GM19193 (cell line): ENCODE measurements around the gene DLL1.

Experiments used
- POLR2A ChIP-seq: IDR thresholded peaks from 4 replicates; pipeline ENCODE4 v1.6.1; 2011; ENCODE audit not compliant: insufficient read depth, insufficient read length; ENCODE audit errors: extremely low read depth

DLL1 gene

DNA sequence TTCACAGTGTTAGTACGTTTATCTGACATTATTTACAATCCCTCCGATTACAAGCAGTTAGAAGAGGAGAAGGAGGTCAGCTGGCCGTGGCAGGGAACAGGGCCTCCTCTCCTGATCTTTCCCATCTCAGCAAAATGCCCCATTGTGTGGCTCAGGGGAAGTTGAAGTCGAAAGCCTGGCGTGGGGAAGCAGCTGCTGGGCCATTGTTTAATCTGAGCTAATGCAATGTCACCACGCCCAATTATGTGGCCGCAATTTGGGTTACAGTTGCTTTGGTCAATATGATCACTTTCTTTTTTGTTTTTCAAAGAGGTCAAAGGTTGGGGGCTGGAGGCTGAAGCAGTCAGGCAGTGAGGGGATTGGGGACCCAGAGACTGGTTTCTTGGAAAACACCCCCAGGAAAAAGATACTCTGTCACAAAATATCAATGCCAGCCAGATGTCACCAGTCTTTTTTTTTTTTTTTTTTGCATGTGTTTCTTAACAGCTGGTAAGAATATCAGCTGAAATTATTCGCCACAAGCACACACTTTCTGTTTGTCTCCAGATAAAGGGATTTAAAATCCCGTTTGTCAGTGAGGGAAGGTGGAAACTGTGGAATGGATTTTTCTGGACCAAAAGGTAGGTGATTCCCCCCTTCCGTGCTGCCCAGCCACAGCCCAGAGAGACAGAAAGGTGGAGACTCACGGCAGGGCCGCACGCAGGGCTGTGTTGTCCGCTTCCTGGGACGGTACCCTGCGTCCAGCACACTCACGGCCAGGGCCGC is 24.6 kb downstream of the DLL1 start:
- no peak for TF ChIP-seq POLR2A

DNA sequence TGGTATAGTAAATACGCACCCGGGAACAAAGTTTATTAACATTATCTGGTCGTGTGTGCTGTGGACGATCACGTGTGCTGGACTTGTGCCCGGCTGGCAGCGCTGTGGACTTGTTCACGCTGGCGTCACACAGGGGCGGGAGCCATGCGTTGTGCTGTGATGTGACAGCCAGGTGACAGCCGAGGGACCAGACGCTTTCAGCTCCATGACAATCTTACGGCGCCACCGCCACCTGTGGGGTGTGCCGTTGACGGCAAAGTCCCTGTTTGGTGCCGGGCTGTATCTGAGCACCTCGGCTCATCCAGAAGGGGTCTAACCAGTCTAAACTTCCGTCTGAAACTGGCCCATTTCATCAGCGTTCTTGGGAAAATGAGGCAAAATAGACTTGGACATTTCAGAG is 25.2 kb downstream of the DLL1 start:
- no peak for TF ChIP-seq POLR2A

- no peak for TF ChIP-seq POLR2A
Measured at GRCh38 chr6:170264086-170264485, 26.8 kb downstream of the DLL1 start.

DNA sequence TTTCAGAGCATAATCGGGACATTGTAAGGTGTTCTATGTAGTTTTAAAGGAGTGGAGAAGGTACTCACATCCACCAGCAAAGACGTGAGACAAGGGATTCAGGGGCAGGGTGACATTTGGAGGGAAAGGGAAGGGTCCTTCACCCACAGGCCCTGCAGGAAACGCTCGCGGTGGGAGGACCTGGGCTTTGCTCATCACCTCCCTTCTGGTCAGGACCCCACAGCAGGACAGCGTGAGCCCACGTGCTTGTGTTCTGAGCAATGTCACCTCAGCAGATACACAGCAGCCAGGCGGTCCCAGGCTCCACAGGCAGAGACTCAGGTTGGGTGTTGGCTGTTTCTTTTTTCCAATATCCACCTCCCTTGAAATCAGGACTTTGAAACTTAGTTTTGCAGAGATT is 27.5 kb downstream of the DLL1 start:
- no peak for TF ChIP-seq POLR2A

- no peak for TF ChIP-seq POLR2A
Measured at GRCh38 chr6:170262489-170263088, 28.3 kb downstream of the DLL1 start.

DNA sequence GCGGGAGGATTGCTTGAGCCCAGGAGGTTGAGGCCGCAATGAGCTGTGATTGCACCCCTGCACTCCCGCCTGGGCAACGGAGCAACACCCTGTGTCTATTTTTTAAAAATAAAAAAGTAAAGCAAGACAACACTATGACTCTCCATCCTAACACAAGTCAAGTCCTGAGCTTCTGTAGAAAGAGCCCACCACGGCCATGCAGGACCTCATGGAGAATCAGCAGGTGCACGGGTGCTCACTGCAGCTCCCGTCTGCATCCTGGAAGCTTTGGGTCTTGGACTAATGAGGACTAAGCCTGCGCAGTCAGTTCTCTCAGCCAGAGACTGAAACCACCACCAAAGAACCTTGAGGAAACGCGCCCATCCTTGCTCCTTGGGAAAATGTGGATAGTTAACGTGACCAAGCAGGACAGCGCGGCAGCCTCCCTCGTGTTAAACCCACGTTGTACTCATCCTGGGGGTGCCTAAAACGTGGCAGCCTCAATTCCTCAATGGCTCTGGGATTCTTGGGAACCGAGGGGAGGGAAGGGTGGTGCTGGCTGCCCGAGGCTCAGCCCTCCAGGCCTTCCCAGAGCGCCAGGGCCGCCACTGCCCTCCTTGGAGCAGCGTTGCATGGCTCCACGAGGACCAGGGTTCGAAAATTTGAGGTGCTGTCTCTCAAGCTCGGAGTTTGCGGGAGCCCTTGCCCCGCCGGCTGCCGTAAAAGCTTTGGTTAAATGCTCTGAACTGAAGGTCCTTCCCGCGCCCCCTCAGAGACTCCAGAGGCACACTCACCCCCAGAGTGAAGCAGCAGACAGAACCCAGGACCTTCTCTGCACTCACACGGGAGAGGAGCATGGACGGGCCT is 29.0 kb downstream of the DLL1 start:
- no peak for TF ChIP-seq POLR2A

- no peak for TF ChIP-seq POLR2A
Measured at GRCh38 chr6:170260686-170261085, 30.2 kb downstream of the DLL1 start.

- TF ChIP-seq POLR2A = no peak
Measured at GRCh38 chr6:170259278-170259677, 31.6 kb downstream of the DLL1 start.

- no peak for TF ChIP-seq POLR2A
Measured at GRCh38 chr6:170258407-170258806, 32.5 kb downstream of the DLL1 start.

DNA sequence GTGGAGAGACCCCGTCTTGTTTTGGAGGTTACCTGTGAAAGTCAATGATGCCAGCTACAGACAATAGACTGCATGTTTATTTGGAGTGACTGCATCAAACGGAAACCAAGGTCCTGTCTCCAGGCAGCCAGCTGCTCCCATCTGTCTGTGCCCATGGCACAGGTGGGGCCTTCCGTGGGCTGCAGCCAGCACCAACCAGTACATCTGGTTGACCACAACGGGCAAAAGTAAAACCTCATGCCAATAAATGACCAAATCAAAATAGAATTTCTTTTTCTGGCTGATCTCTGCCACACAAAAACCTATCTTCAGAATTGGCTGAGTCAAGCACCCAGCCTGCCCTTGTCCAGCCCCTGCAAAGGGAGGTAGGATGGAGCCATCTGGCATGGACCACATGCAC is 33.5 kb downstream of the DLL1 start:
- TF ChIP-seq POLR2A = no peak

GRCh38 chr6:170256641-170257040 is 34.2 kb downstream of the DLL1 start:
- TF ChIP-seq POLR2A = no peak

- TF ChIP-seq POLR2A = no peak
Measured at GRCh38 chr6:170255426-170256125, 35.3 kb downstream of the DLL1 start.

DNA sequence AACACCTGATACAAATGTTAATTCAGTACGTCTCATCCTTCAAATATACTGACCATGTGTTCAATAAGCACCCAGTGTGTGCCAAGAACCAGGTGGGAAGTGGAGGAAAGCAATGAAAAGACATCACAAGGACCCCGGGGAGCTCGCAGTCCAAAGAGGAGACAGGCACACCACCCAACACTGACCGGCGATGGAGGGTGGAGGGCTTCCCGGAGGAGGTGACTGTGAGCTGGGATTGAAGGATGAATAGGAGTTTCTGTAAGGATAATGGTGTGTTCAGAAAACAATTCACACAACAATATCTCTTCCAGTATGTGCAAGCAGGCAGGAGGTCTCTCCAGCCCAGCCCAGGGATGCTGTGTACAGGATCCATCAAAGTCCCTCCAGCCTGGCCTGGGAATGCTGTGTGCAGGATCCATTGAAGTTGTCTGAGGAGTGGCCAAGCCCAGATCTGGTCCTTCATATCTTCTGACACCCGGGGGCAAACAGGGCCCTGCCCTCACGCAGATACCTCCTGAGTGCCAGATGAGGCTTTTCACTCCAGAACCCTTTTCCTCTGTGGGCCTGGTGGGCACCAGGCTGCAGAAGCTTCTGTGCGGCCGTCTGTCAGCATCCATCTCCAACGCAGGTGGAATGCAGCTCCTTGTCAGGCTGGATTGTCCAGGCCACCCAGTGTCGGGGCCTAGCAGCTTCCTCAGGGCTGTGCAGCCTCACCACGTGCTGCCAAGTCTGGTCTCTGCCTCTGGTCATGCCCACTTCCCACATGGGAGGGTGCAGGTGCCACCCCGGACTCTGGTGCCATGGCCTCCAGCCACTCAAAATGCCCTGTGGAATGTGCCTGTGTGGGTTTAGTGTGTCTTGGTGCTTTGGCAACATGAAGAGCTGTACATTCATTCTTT is 36.3 kb downstream of the DLL1 start:
- TF ChIP-seq POLR2A = no peak

DNA sequence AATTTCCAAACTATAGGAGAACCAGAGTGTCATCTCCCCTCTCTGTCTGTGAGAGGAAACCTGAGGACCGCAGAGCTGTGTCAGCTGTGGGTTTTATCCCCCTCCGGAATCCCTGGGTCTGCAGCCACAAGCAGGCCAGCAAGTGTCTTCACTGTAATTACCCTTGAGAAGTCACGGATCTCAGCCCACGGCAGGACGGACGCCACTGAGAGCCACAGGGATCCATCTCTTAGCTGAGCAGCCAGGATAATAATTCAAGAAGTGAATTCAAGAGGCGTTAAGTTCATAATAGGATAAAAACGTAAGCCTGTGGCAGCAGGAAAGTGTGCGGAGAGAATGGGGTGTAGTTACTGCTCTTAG is 37.0 kb downstream of the DLL1 start:
- no peak for TF ChIP-seq POLR2A
